ENCODE measurements around the gene NHS. TPM values are rescaled to one million over a fixed set of nuclear protein-coding genes. Genes with fewer than 3 reads are reported as not detected.
A peak's percentile ranks its signal among the peaks of the same experiment; 100 is the strongest.

NHS gene
- total RNA-seq, 6 experiments from 2014 or later = 2.8 to 6.1 (median 4.9) TPM

GRCh38 chrX:17627026-17627425, 252.0 kb downstream of the NHS start:
- no peaks in the 10 kb centered on the region; the same call in 1 of the 2 replicates for H3K4me1 Mint-ChIP-seq (ENCODE audit: low read depth)
- no peak for DNase-seq
- H3K36me3 Mint-ChIP-seq (ENCODE audit: low read depth) = no peaks in the 10 kb centered on the region
- no peaks in the 10 kb centered on the region for H3K27me3 Mint-ChIP-seq (ENCODE audit: insufficient read depth)
- no peak for TF ChIP-seq CTCF (IDR thresholded peaks at IDR 0.05)
- no peak overlapping the region for H3K4me3 Mint-ChIP-seq
- H3K27ac Mint-ChIP-seq = no peak overlapping the region
- no peaks in the 10 kb centered on the region for H3K9me3 Mint-ChIP-seq

GRCh38 chrX:17628976-17629375, 254.0 kb downstream of the NHS start:
- no peaks in the 10 kb centered on the region for H3K36me3 Mint-ChIP-seq (ENCODE audit: low read depth)
- no peaks in the 10 kb centered on the region for H3K9me3 Mint-ChIP-seq
- H3K4me3 Mint-ChIP-seq = no peak overlapping the region
- H3K27me3 Mint-ChIP-seq (ENCODE audit: insufficient read depth) = no peaks in the 10 kb centered on the region
- no peak overlapping the region for H3K27ac Mint-ChIP-seq
- DNase-seq = no peak
- no peak for TF ChIP-seq CTCF (IDR thresholded peaks at IDR 0.05)
- peaks cover 14% of the 10 kb centered on the region for H3K4me1 Mint-ChIP-seq (ENCODE audit: low read depth)

GRCh38 chrX:17629519-17629918, 254.5 kb downstream of the NHS start:
- DNase-seq = no peak
- H3K4me1 Mint-ChIP-seq (ENCODE audit: low read depth) = peaks cover 14% of the 10 kb centered on the region
- H3K4me3 Mint-ChIP-seq = no peak overlapping the region
- no peaks in the 10 kb centered on the region for H3K9me3 Mint-ChIP-seq
- H3K27ac Mint-ChIP-seq = no peak overlapping the region
- no peak for TF ChIP-seq CTCF (IDR thresholded peaks at IDR 0.05)
- H3K36me3 Mint-ChIP-seq (ENCODE audit: low read depth) = no peaks in the 10 kb centered on the region
- H3K27me3 Mint-ChIP-seq (ENCODE audit: insufficient read depth) = no peaks in the 10 kb centered on the region

DNA sequence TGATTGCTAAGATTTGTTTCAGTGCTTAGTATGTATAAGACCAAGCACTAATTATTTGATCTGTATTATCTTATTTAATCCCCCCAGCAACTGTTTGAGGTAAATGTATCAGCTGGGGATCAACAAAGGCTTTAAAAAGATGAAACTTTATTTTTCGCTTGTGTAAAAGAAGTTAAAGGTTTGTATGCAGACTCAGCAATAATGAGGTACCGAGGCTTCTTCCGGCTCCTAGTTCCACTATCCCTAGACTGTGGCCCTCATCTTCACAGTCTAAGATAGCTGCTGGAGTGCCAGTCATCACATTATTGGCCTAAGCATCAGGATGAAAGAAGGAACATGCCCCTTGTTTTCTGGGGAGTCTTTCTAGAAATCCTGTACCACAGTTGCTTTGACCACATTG, 256.6 kb downstream of the NHS start:
- H3K27me3 Mint-ChIP-seq (ENCODE audit: insufficient read depth) = no peaks in the 10 kb centered on the region
- no peak overlapping the region for H3K4me3 Mint-ChIP-seq
- H3K9me3 Mint-ChIP-seq = no peaks in the 10 kb centered on the region
- peaks cover 14% of the 10 kb centered on the region for H3K4me1 Mint-ChIP-seq (ENCODE audit: low read depth)
- H3K36me3 Mint-ChIP-seq (ENCODE audit: low read depth) = no peaks in the 10 kb centered on the region
- DNase-seq = no peak
- no peak for TF ChIP-seq CTCF (IDR thresholded peaks at IDR 0.05)
- no peak overlapping the region for H3K27ac Mint-ChIP-seq

GRCh38 chrX:17632942-17633341, 257.9 kb downstream of the NHS start:
- Mint-ChIP-seq H3K4me3 (peak overlapping the region; percentile 76), H3K4me1 (ENCODE audit: low read depth) (peaks cover 14% of the 10 kb centered on the region), H3K27ac (peak overlapping the region; percentile 87), H3K9me3 (no peaks in the 10 kb centered on the region), H3K36me3 (ENCODE audit: low read depth) (no peaks in the 10 kb centered on the region), H3K27me3 (ENCODE audit: insufficient read depth) (no peaks in the 10 kb centered on the region)
- DNase-seq = no peak
- no peak for TF ChIP-seq CTCF (IDR thresholded peaks at IDR 0.05)

DNA sequence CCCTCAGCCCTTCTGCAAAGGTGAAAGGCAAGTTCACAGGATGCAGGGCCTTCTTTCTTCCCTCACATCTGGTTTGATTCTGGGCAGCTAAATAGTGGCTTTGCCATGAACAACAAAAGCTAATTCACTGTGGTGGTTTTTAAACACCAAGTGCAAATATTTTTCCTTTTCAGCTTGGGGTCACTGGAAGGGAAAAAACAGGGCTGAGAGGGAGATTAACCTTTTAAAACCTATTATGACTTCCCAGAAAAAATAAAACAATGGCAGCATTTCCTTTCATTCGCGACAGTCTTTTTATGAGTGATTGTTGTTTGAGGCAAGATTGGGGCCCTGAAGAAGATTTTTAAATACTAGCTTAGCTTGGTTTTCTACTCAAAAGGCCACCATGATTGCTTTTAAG, 258.5 kb downstream of the NHS start:
- Mint-ChIP-seq H3K36me3 (ENCODE audit: low read depth) (no peaks in the 10 kb centered on the region), H3K4me1 (ENCODE audit: low read depth) (peaks cover 14% of the 10 kb centered on the region), H3K9me3 (no peaks in the 10 kb centered on the region), H3K27me3 (ENCODE audit: insufficient read depth) (no peaks in the 10 kb centered on the region), H3K27ac (peak overlapping the region; percentile 87), H3K4me3 (peak overlapping the region; percentile 76; the same call in 1 of the 2 replicates)
- TF ChIP-seq CTCF (IDR thresholded peaks at IDR 0.05) = no peak
- DNase-seq = no peak

Data from HFFc6 (cell line).